HCT116 (cell line): ENCODE measurements around the gene MTUS2. TPM values are rescaled to one million over a fixed set of nuclear protein-coding genes. Genes with fewer than 3 reads are reported as not detected.

Source experiments
- ATAC-seq: fragments of 200-7000 bp; cut with Tn5 transposase; 2 replicates; pipeline ENCODE4 v1.9.1; 2020; ENCODE audit warnings: mild to moderate bottlenecking, moderate library complexity
- BruUV-seq: library from RNA; stranded (reverse); fragments of 400-500 nt; replicated peaks from 2 replicates; lab custom pipeline; 2021; lab: Mats Ljungman, UMichigan
- CTCF ChIA-PET: fragments of 300-600 bp; sonication (Branson Sonifier 250); formaldehyde crosslinking; loops from one replicate; lab custom pipeline; 2021; ENCODE audit warnings: antibody characterized with exemption; lab: Charles Lee
- POLR2A ChIA-PET: fragments of 300-600, 350-600 bp; sonication (Branson Sonifier 250); formaldehyde crosslinking; loops from one replicate; lab custom pipeline; 2021; ENCODE audit warnings: antibody characterized with exemption; lab: Charles Lee
- RAD21 ChIA-PET, 2 experiments: fragments of 300-600 bp; sonication (Branson Sonifier 250); formaldehyde crosslinking; loops; one replicate each; lab custom pipeline; 2023; ENCODE audit warnings: low total read pairs in 2 of 2; ENCODE audit not compliant: uncharacterized antibody in 2 of 2, unreplicated experiment in 2 of 2, low non-redundant PET in 1 of 2; lab: Charles Lee
- DNase-seq: peaks from one replicate; pipeline ENCODE4 v3.0.0-alpha.2; 2010; ENCODE audit warnings: low read depth, low spot score
- H2AFZ ChIP-seq: fragments of 200-600 bp; shearing (Covaris generic), sonication (generic); 2 replicates; pipeline ENCODE4 v1.6.1; 2017; ENCODE audit warnings: low read depth, mixed run types, mixed read lengths, antibody characterized with exemption, low read length; ENCODE audit not compliant: poor library complexity, severe bottlenecking
- H3K27ac ChIP-seq: 2 replicates; pipeline ENCODE4 v1.5.1; 2012; ENCODE audit warnings: low read depth, low read length
- H3K27me3 ChIP-seq: fragments of 200-600 bp; sonication (generic); 2 replicates; pipeline ENCODE4 v1.6.1; 2016; ENCODE audit warnings: mixed run types, low read length, mixed read lengths; ENCODE audit not compliant: insufficient read depth
- H3K36me3 ChIP-seq, 2 experiments: fragments of 200-500 bp in 1 of 2; fragments of 200-600 bp in 1 of 2; sonication (Bioruptor generic) in 1 of 2; sonication (generic) in 1 of 2; 2 replicates each; pipeline versions ENCODE4 v1.5.1 to v1.6.1; 2014 to 2016; ENCODE audit warnings: low read length in 2 of 2, inconsistent platforms in 1 of 2, mixed read lengths in 1 of 2, mixed run types in 1 of 2; ENCODE audit not compliant: insufficient read depth in 2 of 2, control insufficient read depth in 1 of 2
- H3K4me1 ChIP-seq, 2 experiments: fragments of 200-600 bp in 1 of 2; sonication (generic) in 1 of 2; 2 replicates each; pipeline versions ENCODE4 v1.5.1 to v1.6.1; 2012 to 2017; ENCODE audit warnings: low read length in 2 of 2, inconsistent platforms in 1 of 2, mild to moderate bottlenecking in 1 of 2, mixed read lengths in 1 of 2, mixed run types in 1 of 2, moderate library complexity in 1 of 2; ENCODE audit not compliant: insufficient read depth in 2 of 2, control insufficient read depth in 1 of 2
- H3K4me2 ChIP-seq: fragments of 200-600 bp; sonication (generic); 2 replicates; pipeline ENCODE4 v1.6.1; 2017; ENCODE audit warnings: mixed run types, low read length, mixed read lengths
- H3K4me3 ChIP-seq, 2 experiments: fragments of 200-600 bp in 1 of 2; sonication (generic) in 1 of 2; replicated peaks in 1 of 2; 2 replicates each; pipeline ENCODE4 v1.5.1; 2011 to 2016; ENCODE audit warnings: low read length in 2 of 2, control low read depth in 1 of 2, low read depth in 1 of 2, mild to moderate bottlenecking in 1 of 2, mixed read lengths in 1 of 2, mixed run types in 1 of 2
- H3K79me2 ChIP-seq: fragments of 200-600 bp; sonication (generic); 2 replicates; pipeline ENCODE4 v1.6.1; 2017; ENCODE audit warnings: mild to moderate bottlenecking, mixed run types, low read length, moderate library complexity, mixed read lengths; ENCODE audit not compliant: insufficient read depth
- H3K9ac ChIP-seq: fragments of 200-600 bp; sonication (generic); 2 replicates; pipeline ENCODE4 v1.6.1; 2016; ENCODE audit warnings: low read length, mixed read lengths
- H3K9me2 ChIP-seq: fragments of 200-600 bp; sonication (generic), shearing (Covaris generic); 2 replicates; pipeline ENCODE4 v1.6.1; 2017; ENCODE audit warnings: mixed run types, mild to moderate bottlenecking, moderate library complexity; ENCODE audit not compliant: insufficient read depth
- H3K9me3 ChIP-seq, 2 experiments: fragments of 200-500 bp in 1 of 2; fragments of 200-600 bp in 1 of 2; sonication (Bioruptor generic) in 1 of 2; sonication (generic) in 1 of 2; 2 replicates each; pipeline ENCODE4 v1.6.1; 2014 to 2017; ENCODE audit warnings: low read length in 2 of 2, mixed read lengths in 2 of 2, inconsistent platforms in 1 of 2, low read depth in 1 of 2, mild to moderate bottlenecking in 1 of 2, mixed run types in 1 of 2, moderate library complexity in 1 of 2; ENCODE audit not compliant: control insufficient read depth in 1 of 2, insufficient read depth in 1 of 2
- H4K20me1 ChIP-seq: fragments of 200-600 bp; sonication (generic), shearing (Covaris generic); 2 replicates; pipeline ENCODE4 v1.6.1; 2017; ENCODE audit warnings: mixed run types, mild to moderate bottlenecking, moderate library complexity; ENCODE audit not compliant: insufficient read depth
- CBX3 ChIP-seq: IDR thresholded peaks from 2 replicates; pipeline ENCODE4 v1.6.1; 2012; ENCODE audit warnings: low read depth
- CEBPB ChIP-seq: IDR thresholded peaks from 2 replicates; pipeline ENCODE4 v1.6.1; 2012; ENCODE audit warnings: low read depth
- EGR1 ChIP-seq: IDR thresholded peaks from 2 replicates; pipeline ENCODE4 v1.6.1; 2012; ENCODE audit warnings: low read depth
- EZH2phosphoT487 ChIP-seq: fragments of 200-600 bp; IDR thresholded peaks from 2 replicates; pipeline ENCODE4 v1.6.1; 2018; ENCODE audit warnings: antibody characterized with exemption, borderline replicate concordance
- FOSL1 ChIP-seq: IDR thresholded peaks from 2 replicates; pipeline ENCODE4 v1.6.1; 2012; ENCODE audit warnings: low read depth
- JUND ChIP-seq: IDR thresholded peaks from 2 replicates; pipeline ENCODE4 v1.6.1; 2012
- POLR2AphosphoS5 ChIP-seq: IDR thresholded peaks from 2 replicates; pipeline ENCODE4 v1.6.1; 2011; ENCODE audit warnings: mild to moderate bottlenecking, low read depth, low read length, moderate library complexity
- RAD21 ChIP-seq: IDR thresholded peaks from 2 replicates; pipeline ENCODE4 v1.6.1; 2012; ENCODE audit warnings: low read depth, mild to moderate bottlenecking
- SIN3A ChIP-seq: IDR thresholded peaks from 2 replicates; pipeline ENCODE4 v1.6.1; 2012; ENCODE audit warnings: low read depth
- SRF ChIP-seq: IDR thresholded peaks from 2 replicates; pipeline ENCODE4 v1.6.1; 2012; ENCODE audit warnings: low read depth
- TCF7L2 ChIP-seq: IDR thresholded peaks from 2 replicates; pipeline ENCODE4 v1.7.0; 2011; ENCODE audit warnings: borderline replicate concordance, inconsistent platforms; ENCODE audit not compliant: insufficient read depth, insufficient read length; ENCODE audit errors: extremely low read depth
- YY1 ChIP-seq: IDR thresholded peaks from 2 replicates; pipeline ENCODE4 v1.6.1; 2011; ENCODE audit warnings: low read length, low read depth, moderate library complexity, mild to moderate bottlenecking; ENCODE audit not compliant: insufficient replicate concordance; ENCODE audit errors: extremely low read depth
- ZFX ChIP-seq: fragments of 450-650 bp; IDR thresholded peaks from 2 replicates; pipeline ENCODE4 v1.6.1; 2017
- intact Hi-C: fragments of 100-400 bp; cut with micrococcal nuclease; formaldehyde crosslinking; loops from 2 replicates; pipeline ENCODE4 v1.10.0; 2022
- total RNA-seq: library from RNA; stranded (reverse); gene quantifications from one replicate; pipeline ENCODE4 v1.2.1, GENCODE V29; 2021; ENCODE audit not compliant: unreplicated experiment
- TF ChIP-seq, protein P1 (sequence below): IDR thresholded peaks from 2 replicates; pipeline ENCODE4 v1.6.1; 2012
- TF ChIP-seq, protein P2 (sequence below): IDR thresholded peaks from 2 replicates; pipeline ENCODE4 v1.6.1; 2011; ENCODE audit warnings: mild to moderate bottlenecking, low read length, moderate library complexity; ENCODE audit not compliant: insufficient replicate concordance; ENCODE audit errors: extremely low read depth
- TF ChIP-seq, protein P3 (sequence below): IDR thresholded peaks from 2 replicates; pipeline ENCODE4 v1.6.1; 2012; ENCODE audit warnings: low read depth

MTUS2 gene
- total RNA-seq, 1 experiment from 2014 or later: 0.02 TPM

DNA sequence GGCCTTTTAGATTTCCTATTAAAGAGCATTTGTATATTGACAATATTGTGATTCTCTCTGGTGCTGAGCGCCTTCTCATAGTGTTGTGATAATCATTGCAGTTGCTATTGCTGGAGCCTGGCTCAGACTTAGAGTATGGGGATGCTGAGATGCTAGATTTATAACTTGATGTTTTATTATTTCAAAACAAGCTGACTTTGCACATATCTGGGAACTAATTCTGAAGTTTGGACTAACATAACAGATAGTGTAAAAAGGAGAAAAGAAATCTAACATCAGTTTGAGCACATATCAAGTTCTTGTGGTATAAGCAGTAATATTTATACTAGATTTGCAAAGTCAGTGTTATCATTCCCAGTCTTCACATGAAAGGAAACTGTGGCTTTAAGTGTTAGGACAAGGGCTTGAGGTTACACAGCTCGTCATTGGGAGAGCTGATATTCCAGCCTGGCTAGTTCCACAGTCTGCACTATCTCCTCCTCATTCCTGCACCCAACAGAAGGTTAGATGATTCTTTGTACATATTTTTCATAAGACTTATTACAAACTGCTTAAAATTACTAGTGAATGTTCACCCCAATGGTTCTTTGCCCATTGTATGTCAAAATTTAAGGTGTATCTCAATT is 279.8 kb downstream of the MTUS2 start:
- Histone ChIP-seq H3K27me3 (peaks cover 12% of the 10 kb centered on the region), H3K27ac (no peak overlapping the region), H3K9me3 (no peaks in the 10 kb centered on the region), H4K20me1 (no peaks in the 10 kb centered on the region), H3K79me2 (no peaks in the 10 kb centered on the region), H2AFZ (no peak overlapping the region), H3K9ac (no peak overlapping the region), H3K9me2 (no peaks in the 10 kb centered on the region), H3K4me1 (no peaks in the 10 kb centered on the region), H3K4me3 (no peak overlapping the region), H3K4me2 (no peak overlapping the region), H3K36me3 (no peaks in the 10 kb centered on the region)
- TF ChIP-seq SRF (no peak), CBX3 (no peak), CEBPB (no peak), ZFX (no peak), TCF7L2 (no peak), RAD21 (no peak), EZH2phosphoT487 (no peak), POLR2AphosphoS5 (no peak), EGR1 (no peak), SIN3A (no peak), YY1 (no peak), JUND (no peak), FOSL1 (no peak)
- TF ChIP-seq, protein P1, sequence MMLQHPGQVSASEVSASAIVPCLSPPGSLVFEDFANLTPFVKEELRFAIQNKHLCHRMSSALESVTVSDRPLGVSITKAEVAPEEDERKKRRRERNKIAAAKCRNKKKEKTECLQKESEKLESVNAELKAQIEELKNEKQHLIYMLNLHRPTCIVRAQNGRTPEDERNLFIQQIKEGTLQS: no peak
- TF ChIP-seq, protein P2, sequence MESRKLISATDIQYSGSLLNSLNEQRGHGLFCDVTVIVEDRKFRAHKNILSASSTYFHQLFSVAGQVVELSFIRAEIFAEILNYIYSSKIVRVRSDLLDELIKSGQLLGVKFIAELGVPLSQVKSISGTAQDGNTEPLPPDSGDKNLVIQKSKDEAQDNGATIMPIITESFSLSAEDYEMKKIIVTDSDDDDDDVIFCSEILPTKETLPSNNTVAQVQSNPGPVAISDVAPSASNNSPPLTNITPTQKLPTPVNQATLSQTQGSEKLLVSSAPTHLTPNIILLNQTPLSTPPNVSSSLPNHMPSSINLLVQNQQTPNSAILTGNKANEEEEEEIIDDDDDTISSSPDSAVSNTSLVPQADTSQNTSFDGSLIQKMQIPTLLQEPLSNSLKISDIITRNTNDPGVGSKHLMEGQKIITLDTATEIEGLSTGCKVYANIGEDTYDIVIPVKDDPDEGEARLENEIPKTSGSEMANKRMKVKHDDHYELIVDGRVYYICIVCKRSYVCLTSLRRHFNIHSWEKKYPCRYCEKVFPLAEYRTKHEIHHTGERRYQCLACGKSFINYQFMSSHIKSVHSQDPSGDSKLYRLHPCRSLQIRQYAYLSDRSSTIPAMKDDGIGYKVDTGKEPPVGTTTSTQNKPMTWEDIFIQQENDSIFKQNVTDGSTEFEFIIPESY: no peak
- TF ChIP-seq, protein P3, sequence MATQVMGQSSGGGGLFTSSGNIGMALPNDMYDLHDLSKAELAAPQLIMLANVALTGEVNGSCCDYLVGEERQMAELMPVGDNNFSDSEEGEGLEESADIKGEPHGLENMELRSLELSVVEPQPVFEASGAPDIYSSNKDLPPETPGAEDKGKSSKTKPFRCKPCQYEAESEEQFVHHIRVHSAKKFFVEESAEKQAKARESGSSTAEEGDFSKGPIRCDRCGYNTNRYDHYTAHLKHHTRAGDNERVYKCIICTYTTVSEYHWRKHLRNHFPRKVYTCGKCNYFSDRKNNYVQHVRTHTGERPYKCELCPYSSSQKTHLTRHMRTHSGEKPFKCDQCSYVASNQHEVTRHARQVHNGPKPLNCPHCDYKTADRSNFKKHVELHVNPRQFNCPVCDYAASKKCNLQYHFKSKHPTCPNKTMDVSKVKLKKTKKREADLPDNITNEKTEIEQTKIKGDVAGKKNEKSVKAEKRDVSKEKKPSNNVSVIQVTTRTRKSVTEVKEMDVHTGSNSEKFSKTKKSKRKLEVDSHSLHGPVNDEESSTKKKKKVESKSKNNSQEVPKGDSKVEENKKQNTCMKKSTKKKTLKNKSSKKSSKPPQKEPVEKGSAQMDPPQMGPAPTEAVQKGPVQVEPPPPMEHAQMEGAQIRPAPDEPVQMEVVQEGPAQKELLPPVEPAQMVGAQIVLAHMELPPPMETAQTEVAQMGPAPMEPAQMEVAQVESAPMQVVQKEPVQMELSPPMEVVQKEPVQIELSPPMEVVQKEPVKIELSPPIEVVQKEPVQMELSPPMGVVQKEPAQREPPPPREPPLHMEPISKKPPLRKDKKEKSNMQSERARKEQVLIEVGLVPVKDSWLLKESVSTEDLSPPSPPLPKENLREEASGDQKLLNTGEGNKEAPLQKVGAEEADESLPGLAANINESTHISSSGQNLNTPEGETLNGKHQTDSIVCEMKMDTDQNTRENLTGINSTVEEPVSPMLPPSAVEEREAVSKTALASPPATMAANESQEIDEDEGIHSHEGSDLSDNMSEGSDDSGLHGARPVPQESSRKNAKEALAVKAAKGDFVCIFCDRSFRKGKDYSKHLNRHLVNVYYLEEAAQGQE: no peak
- no TSS peak for BruUV-seq
- intact Hi-C loops: no loop called here
- CTCF ChIA-PET: no interaction called here
- no peak for DNase-seq
- no peak for ATAC-seq
- POLR2A ChIA-PET: no interaction called here
- RAD21 ChIA-PET: no interaction called here
